ENCODE data around the gene HDGFL3.

GRCh38 chr15:83210619-83211018 lies 3.0 kb upstream of the HDGFL3 start:
- TF ChIP-seq CREB1 (CRISPR knock-in tag; IDR thresholded peaks at IDR 0.05; ENCODE audit: low read depth) (no peak), CTCF (conservative IDR thresholded peaks at IDR 0.05; ENCODE audit: low read depth in 2 of 2) (no peak), POLR2AphosphoS5 (IDR thresholded peaks at IDR 0.05; ENCODE audit: low read depth) (no peak)
